HUES64 (cell line): ENCODE measurements around the gene EXOSC5.
A peak's percentile ranks its signal among the peaks of the same experiment; 100 is the strongest.
"Not testable (repeated sequence)": the region's sequence is repeated elsewhere in the genome, so short reads cannot be mapped to it uniquely, and the experiment has no call there.

Experiments
- H3K27ac ChIP-seq: 2 replicates; pipeline ENCODE4 v1.7.0; 2013; ENCODE audit warnings: low read depth, low read length, inconsistent platforms
- H3K27me3 ChIP-seq: 2 replicates; pipeline ENCODE4 v1.6.1; 2013; ENCODE audit warnings: mild to moderate bottlenecking, low read length; ENCODE audit not compliant: insufficient read depth
- H3K36me3 ChIP-seq: 2 replicates; pipeline ENCODE4 v1.6.1; 2013; ENCODE audit warnings: mild to moderate bottlenecking, low read length; ENCODE audit not compliant: insufficient read depth
- H3K4me1 ChIP-seq: 2 replicates; pipeline ENCODE4 v1.6.1; 2013; ENCODE audit warnings: mild to moderate bottlenecking, low read length, moderate library complexity; ENCODE audit not compliant: insufficient read depth
- H3K4me3 ChIP-seq: 2 replicates; pipeline ENCODE4 v1.5.1; 2013; ENCODE audit warnings: mild to moderate bottlenecking, low read length, moderate library complexity
- H3K9ac ChIP-seq: 2 replicates; pipeline ENCODE4 v1.6.1; 2013; ENCODE audit warnings: mild to moderate bottlenecking, low read depth, low read length
- H3K9me3 ChIP-seq: 2 replicates; pipeline ENCODE4 v1.6.1; 2013; ENCODE audit warnings: low read depth, low read length; ENCODE audit not compliant: insufficient read depth
- WGBS: fragments of 150-250, 120-280 bp; methylation state at CpG from one replicate; pipeline ENCODE4 v1.1.7; 2013; ENCODE audit warnings: missing lambda C conversion rate; 5-methylcytosine and 5-hydroxymethylcytosine counted together

The EXOSC5 gene

DNA sequence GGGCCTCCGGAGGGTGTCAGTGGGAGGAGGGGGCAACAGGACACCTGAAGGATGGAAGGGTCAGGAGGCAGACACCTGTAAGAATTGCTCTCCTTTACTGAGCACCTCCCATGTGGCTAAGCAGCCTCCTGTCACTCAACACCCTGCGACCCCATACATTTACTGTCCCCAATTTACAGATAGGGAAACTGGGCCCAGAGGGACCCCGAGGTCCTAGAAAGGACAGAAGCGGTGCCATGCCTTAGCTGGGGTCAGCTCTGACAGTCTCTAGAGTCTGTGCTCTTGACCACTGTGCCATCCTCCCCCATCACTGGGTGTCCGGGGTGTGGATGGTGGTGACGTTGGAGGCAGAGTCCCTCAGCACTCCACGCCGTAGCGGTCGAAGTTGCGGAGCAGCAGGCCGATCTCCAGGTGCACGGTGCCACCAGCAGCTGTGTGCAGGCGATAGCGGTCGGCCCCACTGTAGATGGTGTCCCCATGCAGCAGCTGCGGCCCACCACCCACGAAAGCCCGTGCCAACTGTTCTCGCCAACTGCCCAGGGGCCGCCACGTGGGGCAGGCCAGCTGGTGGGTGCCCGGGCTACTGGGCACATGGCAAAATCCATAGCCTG, 42.7 kb downstream of the EXOSC5 start:
- 91% methylated on average over 23 of the region's 23 CpGs for WGBS
- no peaks in the 10 kb centered on the region for H3K36me3 ChIP-seq
- H3K4me3 ChIP-seq, result peak overlapping the region; percentile 65
- H3K9me3 ChIP-seq, result no peaks in the 10 kb centered on the region
- H3K9ac ChIP-seq, result no peak overlapping the region
- H3K27me3 ChIP-seq, result peaks cover 40% of the 10 kb centered on the region
- 0 out of 2 replicates have a peak, but pooled peaks cover 4% of the 10 kb centered on the region for H3K4me1 ChIP-seq
- no peak overlapping the region for H3K27ac ChIP-seq

DNA sequence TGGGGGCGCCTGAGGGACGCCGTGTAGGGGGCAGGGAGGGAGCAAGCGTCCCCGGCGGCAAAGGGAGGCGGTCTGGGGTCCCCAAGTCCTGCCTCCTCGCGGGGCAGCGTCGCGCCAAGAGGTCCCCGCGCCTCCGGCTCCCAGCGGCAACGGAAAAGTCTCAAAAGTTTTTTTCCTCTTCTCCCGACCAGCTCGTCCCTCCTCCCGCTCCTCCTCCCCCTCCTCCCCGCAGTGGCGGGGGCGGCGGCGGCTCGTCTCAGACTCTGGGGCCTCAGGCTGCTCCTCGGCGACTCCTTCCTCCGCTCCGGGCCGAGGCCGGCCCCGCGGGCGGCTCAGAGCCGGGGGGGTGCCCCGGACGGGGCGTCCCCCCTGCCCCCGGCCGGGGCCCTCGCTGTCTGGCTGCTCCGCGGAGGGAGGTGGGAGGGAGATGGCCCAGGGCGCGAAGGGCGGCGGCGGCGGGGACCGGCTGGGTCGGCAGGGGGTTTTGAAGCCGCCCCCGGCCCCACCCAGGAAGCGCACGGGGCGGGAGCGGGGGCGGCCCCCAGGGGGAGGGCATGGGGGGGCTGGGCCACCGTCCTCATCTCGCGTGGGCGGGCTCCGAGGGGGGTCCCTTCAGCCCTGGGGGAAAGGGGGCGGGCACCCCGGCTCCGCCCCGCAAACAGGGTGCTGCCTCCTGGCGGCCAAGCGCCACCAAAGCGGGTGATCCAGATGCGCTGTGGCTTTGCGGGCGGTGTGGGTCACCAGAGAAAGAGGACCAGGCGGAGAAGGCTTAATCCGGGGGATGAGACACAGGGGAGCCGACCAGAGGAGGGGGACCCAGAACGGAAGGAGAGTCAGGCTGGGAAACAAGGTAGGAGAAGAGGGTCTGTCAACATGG, 43.5 kb downstream of the EXOSC5 start, which contains the start of gene TGFB1:
TGFB1 (minus strand) TSS at position 457 of the 877 bp plus-strand sequence. CDS start 878 bp downstream, outside the sequence.
- no peaks in the 10 kb centered on the region for H3K36me3 ChIP-seq
- H3K9me3 ChIP-seq, result no peaks in the 10 kb centered on the region
- peaks cover 40% of the 10 kb centered on the region for H3K27me3 ChIP-seq
- 0 out of 2 replicates have a peak, but pooled peaks cover 4% of the 10 kb centered on the region for H3K4me1 ChIP-seq
- H3K4me3 ChIP-seq, result peak within 1 kb of the TSS; percentile 65
- 1% methylated on average over 78 of the region's 78 CpGs for WGBS
- H3K9ac ChIP-seq, result peak within 1 kb of the TSS; percentile 58; the same call in 1 of the 2 replicates
- H3K27ac ChIP-seq, result no peak within 1 kb of the TSS

DNA sequence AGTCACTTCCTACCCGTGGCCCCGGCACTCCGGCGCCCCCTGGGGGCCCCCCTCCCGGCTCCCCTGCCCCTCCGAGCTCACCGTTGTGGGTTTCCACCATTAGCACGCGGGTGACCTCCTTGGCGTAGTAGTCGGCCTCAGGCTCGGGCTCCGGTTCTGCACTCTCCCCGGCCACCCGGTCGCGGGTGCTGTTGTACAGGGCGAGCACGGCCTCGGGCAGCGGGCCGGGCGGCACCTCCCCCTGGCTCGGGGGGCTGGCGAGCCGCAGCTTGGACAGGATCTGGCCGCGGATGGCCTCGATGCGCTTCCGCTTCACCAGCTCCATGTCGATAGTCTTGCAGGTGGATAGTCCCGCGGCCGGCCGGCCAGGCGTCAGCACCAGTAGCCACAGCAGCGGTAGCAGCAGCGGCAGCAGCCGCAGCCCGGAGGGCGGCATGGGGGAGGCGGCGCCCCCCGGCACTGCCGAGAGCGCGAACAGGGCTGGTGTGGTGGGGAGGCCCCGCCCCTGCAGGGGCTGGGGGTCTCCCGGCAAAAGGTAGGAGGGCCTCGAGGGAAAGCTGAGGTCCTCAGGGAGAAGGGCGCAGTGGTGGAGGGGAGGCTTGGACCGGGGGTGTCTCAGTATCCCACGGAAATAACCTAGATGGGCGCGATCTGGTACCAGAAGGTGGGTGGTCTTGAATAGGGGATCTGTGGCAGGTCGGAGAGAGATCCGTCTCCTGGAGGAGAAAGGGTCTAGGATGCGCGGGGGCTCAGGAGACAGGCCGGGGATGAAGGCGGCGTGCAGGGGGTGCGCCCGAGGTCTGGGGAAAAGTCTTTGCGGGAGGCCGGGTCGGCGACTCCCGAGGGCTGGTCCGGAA, 44.3 kb downstream of the EXOSC5 start:
- Histone ChIP-seq H3K36me3 (peaks cover 3% of the 10 kb centered on the region; the same call in 1 of the 2 replicates), H3K4me1 (0 out of 2 replicates have a peak, but pooled peaks cover 4% of the 10 kb centered on the region), H3K27ac (no peak overlapping the region), H3K4me3 (peak overlapping the region; percentile 65), H3K9me3 (no peaks in the 10 kb centered on the region), H3K27me3 (peaks cover 40% of the 10 kb centered on the region), H3K9ac (peak overlapping the region; percentile 58; the same call in 1 of the 2 replicates)
- WGBS, result under 1% methylated on average over 71 of the region's 71 CpGs

DNA sequence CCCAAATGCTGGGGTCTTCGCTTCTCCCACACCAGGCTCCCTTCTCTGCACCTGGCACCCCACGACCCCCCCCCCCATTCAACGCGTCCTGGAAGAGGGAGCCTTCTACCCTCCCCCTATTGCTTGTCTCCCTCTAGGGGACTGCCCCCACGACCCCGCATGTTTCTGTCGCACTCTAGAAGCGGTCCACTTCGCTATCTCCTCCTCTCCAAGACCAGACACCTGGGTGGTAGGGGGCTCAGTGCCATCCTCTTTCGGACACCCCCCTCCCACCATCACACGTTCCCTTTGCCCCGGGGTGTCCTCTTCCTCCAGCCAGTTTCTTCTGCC, 44.9 kb downstream of the EXOSC5 start:
- H3K27me3 ChIP-seq, result peaks cover 40% of the 10 kb centered on the region
- under 1% methylated on average over 12 of the region's 12 CpGs for WGBS
- H3K9ac ChIP-seq, result no peak overlapping the region
- peaks cover 3% of the 10 kb centered on the region; the same call in 1 of the 2 replicates for H3K36me3 ChIP-seq
- 0 out of 2 replicates have a peak, but pooled peaks cover 4% of the 10 kb centered on the region for H3K4me1 ChIP-seq
- H3K27ac ChIP-seq, result no peak overlapping the region
- H3K9me3 ChIP-seq, result no peaks in the 10 kb centered on the region
- peak overlapping the region; percentile 65 for H3K4me3 ChIP-seq

DNA sequence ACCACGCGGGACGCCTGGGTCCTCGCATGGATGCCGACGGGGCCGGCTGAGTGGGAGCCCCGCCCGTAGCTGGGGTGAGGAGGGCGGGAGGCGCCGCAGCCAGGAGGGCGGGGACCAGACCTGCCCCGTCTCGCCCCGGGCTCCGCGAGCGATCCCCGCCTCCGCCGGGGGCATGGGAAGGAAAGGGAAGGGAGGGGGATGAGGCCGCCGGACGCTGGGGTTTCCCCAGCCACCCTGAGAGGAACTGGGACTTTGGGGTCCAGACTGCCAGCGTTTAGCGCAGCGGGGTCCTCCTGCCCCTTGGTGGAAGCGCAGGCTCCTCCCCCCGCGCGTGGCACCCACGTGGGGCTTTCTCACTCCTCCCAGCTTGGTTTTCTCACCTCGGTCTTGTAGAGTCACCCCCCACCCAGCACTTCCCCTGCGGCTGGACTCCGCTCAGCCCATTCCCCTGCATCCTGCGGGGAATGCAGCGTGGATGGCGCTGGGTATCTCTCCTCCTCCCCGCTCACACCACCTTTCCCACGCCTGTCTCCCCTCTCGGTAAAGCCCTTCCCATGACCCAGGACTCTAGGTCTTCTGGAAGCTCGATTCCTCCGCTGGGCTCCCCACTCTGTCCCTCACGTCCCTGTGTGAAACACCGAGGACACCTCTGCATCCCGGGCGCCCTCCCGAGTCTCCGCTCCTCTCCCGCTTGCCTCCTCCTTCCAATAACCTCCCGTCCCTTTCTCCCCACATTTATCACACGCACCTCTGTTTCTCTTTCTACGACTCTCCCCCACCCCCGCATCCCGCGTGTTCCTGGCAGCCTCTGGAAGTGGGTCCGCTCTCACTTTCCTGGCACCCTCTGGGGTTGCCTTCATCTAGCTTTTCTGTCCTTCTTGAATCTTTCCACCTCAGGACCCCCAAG, 45.6 kb downstream of the EXOSC5 start:
- Histone ChIP-seq H3K27ac (no peak overlapping the region), H3K9ac (no peak overlapping the region), H3K4me3 (peak overlapping the region; percentile 65)

DNA sequence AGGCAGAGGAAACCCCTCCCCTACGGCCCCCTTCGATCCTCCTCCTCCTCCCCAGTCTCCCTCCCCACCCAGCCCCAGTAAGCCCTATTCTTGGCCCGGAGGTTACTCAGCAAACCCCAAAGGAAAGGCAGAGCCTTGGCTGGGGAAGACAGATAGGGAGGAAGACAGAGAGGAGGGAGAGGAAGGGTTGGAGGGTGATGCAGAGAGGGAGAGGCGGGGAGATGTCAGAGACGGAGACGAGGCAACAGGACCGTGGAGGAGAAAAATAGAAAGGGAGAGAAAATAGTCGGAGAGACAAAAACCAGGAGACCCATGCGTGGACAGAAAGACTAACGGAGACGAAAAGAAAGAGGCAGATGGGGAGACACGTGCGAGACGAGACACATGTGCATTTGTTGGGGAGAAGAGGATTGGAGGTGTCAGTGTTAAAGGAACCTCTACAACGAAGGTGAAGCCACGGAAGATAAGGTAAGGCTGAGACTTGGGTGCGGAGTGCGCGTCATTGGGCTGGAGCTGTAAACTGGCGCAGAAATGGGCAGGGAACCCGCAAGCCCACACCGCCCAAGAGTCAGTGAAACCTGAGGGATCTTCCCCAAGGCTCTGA, 46.3 kb downstream of the EXOSC5 start:
- Histone ChIP-seq H3K4me3 (peak overlapping the region; percentile 65), H3K9ac (no peak overlapping the region), H3K36me3 (peaks cover 6% of the 10 kb centered on the region; the same call in 1 of the 2 replicates), H3K9me3 (no peaks in the 10 kb centered on the region), H3K4me1 (0 out of 2 replicates have a peak, but pooled peaks cover 4% of the 10 kb centered on the region), H3K27me3 (peaks cover 40% of the 10 kb centered on the region), H3K27ac (no peak overlapping the region)
- WGBS, result 8% methylated on average over 21 of the region's 22 CpGs

More for the DNA sequence above, 45.6 kb downstream of the EXOSC5 start:
- WGBS, result 1% methylated on average over 58 of the region's 58 CpGs
- H3K27me3 ChIP-seq, result peaks cover 40% of the 10 kb centered on the region
- H3K9me3 ChIP-seq, result no peaks in the 10 kb centered on the region
- peaks cover 3% of the 10 kb centered on the region; the same call in 1 of the 2 replicates for H3K36me3 ChIP-seq
- H3K4me1 ChIP-seq, result 0 out of 2 replicates have a peak, but pooled peaks cover 4% of the 10 kb centered on the region

DNA sequence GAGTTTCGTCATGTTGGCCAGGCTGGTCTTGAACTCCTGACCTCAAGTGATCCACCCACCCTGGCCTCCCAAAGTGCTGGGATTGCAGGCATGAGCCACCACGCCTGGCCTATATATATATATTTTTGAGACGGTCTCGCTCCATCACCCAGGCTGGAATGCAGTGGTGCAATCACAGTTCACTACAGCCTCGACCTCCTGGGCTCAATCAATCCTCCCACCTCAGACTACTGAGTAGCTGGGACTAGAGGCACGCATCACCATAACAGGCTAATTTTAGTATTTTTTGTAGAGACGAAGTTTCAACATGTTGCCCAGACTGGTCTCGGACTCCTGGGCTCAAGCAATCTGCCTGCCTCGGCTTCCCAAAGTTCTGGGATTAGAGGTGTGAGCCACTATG, 50.2 kb downstream of the EXOSC5 start:
- H3K4me3 ChIP-seq, H3K9ac ChIP-seq, H3K4me1 ChIP-seq, H3K27ac ChIP-seq, H3K9me3 ChIP-seq: not testable (repeated sequence)
- WGBS, result 96% methylated on average over 9 of the region's 9 CpGs
- Histone ChIP-seq H3K27me3 (peaks cover 24% of the 10 kb centered on the region), H3K36me3 (peaks cover 11% of the 10 kb centered on the region; the same call in 1 of the 2 replicates)

DNA sequence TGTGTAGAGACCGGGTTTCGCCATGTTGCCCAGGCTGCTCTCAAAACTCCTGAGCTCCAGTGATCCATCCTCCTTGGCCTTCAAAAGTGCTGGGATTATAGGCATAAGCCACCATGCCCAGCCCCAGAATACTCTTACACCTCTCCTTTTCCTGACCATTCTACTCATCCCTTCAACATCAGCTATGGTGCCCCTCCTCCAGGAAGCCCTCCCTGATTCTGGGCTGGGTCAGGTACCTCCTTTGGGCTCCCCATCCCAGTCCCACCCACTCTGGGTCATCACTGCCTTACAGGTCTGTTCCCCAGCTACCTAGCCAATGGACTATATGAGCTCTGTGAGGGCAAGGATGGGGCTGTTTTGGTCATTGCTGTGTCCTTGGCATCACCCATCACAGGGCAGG, 53.0 kb downstream of the EXOSC5 start:
- no peaks in the 10 kb centered on the region for H3K9me3 ChIP-seq
- no peaks in the 10 kb centered on the region for H3K27me3 ChIP-seq
- H3K9ac ChIP-seq, result no peak overlapping the region
- H3K4me3 ChIP-seq, result no peak overlapping the region
- peaks cover 16% of the 10 kb centered on the region; the same call in 1 of the 2 replicates for H3K36me3 ChIP-seq
- no peaks in the 10 kb centered on the region for H3K4me1 ChIP-seq
- 94% methylated on average over 2 of the region's 2 CpGs for WGBS
- H3K27ac ChIP-seq, result no peak overlapping the region

DNA sequence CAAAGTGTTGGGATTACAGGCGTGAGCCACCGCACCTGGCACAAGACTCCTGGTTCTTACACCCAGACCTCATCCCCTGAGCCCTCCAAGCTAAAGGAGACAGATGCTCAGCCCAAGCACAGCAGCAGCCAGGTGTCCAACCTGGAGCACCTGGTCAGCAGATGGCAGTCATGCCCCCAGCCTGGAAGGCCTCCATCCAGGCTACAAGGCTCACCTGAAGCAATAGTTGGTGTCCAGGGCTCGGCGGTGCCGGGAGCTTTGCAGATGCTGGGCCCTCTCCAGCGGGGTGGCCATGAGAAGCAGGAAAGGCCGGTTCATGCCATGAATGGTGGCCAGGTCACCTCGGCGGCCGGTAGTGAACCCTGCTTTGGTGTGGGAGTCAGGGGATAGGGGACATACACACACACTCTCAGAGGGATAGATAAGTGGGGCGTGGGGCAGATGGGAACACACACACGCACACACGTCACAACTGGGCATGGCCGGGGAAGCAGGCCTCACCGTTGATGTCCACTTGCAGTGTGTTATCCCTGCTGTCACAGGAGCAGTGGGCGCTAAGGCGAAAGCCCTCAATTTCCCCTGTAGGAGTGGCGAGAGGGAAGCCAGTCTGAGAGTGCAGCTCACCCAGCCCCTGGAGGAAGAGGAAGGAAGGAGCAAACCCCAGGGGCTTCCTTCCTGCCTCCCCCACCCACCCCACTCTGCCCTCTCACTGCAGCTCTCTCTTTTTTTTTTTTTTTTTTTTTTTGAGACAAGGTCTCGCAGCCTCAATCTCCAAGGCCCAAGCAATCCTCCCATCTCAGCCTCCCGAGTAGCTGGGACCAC, 55.3 kb downstream of the EXOSC5 start:
- Histone ChIP-seq H3K27ac (no peak overlapping the region), H3K9ac (no peak overlapping the region), H3K27me3 (no peaks in the 10 kb centered on the region), H3K36me3 (peaks cover 12% of the 10 kb centered on the region; the same call in 1 of the 2 replicates), H3K4me1 (no peaks in the 10 kb centered on the region), H3K9me3 (no peaks in the 10 kb centered on the region), H3K4me3 (no peak overlapping the region)
- WGBS, result 94% methylated on average over 19 of the region's 20 CpGs
